Breast epithelium (tissue), 3 donors: ENCODE results near the gene GPR75.

Source experiments
- POLR2A ChIP-seq: fragments of 450-650 bp; IDR thresholded peaks from one replicate; pipeline ENCODE4 v1.6.1; 2016; ENCODE audit warnings: antibody characterized with exemption, mild to moderate bottlenecking, moderate library complexity
- TF ChIP-seq, protein P1 (sequence below), 3 donors: fragments of 450-650 bp; IDR thresholded peaks; one replicate each; pipeline ENCODE4 v1.5.1; 2016 to 2017; ENCODE audit warnings: antibody characterized with exemption in 3 of 3, mild to moderate bottlenecking in 3 of 3, moderate library complexity in 3 of 3

- TF ChIP-seq, protein P1, sequence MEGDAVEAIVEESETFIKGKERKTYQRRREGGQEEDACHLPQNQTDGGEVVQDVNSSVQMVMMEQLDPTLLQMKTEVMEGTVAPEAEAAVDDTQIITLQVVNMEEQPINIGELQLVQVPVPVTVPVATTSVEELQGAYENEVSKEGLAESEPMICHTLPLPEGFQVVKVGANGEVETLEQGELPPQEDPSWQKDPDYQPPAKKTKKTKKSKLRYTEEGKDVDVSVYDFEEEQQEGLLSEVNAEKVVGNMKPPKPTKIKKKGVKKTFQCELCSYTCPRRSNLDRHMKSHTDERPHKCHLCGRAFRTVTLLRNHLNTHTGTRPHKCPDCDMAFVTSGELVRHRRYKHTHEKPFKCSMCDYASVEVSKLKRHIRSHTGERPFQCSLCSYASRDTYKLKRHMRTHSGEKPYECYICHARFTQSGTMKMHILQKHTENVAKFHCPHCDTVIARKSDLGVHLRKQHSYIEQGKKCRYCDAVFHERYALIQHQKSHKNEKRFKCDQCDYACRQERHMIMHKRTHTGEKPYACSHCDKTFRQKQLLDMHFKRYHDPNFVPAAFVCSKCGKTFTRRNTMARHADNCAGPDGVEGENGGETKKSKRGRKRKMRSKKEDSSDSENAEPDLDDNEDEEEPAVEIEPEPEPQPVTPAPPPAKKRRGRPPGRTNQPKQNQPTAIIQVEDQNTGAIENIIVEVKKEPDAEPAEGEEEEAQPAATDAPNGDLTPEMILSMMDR (IDR thresholded peaks at IDR 0.05) = no peak
- TF ChIP-seq POLR2A = no peak
These were observed 5.5 kb upstream of the GPR75 start for GRCh38 chr2:53865264-53865663.
